Breast epithelium (tissue), 3 donors: ENCODE measurements around the gene RBX1.

Experiments
- CTCF ChIP-seq, 3 donors: fragments of 450-650 bp; IDR thresholded peaks; one replicate each; pipeline ENCODE4 v1.5.1; 2016 to 2017; ENCODE audit warnings: antibody characterized with exemption in 3 of 3, mild to moderate bottlenecking in 3 of 3, moderate library complexity in 3 of 3
- POLR2A ChIP-seq: fragments of 450-650 bp; IDR thresholded peaks from one replicate; pipeline ENCODE4 v1.6.1; 2016; ENCODE audit warnings: antibody characterized with exemption, mild to moderate bottlenecking, moderate library complexity
- POLR2AphosphoS5 ChIP-seq, 3 donors: sonication (generic); formaldehyde crosslinking; IDR thresholded peaks; one replicate each; pipeline ENCODE4 v1.6.1; 2017; ENCODE audit warnings: antibody characterized with exemption in 3 of 3

DNA sequence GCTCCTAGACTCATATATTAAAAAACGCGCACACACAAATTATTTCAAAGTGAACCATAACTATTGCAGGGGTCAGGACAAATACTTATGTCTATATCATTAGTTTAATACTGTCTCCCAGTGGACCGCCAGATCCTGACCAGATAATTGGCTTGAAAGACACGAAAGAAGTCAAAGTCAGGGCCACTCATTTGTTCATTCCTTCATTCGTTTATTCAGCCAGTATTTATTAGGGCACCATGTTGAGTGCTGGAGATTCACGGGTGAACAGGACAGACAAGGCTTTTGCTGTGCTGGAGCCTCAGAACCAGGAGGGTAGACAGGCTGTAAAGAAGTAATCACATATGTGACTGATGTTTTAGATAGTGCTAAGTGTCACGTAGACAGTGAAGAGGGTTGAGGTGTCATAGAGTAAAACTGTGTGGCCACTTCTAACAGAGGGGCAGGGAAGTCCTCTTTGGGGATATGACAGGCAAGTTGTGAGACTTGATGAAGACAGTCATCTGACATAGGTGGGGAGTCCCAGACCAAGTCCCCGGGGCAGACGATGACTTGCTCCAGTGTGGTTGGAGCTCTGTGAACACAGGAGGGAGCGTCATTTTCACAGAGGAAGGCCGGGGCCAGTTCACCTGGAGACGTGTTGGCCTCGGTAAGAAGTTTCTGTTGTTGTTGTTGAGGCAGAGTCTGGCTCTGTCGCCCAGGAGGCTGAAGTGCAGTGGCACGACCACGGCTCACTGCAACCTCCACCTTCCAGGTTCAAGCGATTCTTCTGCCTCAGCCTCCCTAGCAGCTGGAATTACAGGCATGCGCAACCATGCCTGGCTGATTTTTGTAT, 25.9 kb downstream of the RBX1 start:
- no peak for TF ChIP-seq POLR2A
- TF ChIP-seq CTCF (IDR thresholded peaks at IDR 0.05) = no peak
- TF ChIP-seq POLR2AphosphoS5 (IDR thresholded peaks at IDR 0.05) = no peak
